H1 (cell line): ENCODE measurements around the gene OGFR. TPM values are rescaled to one million over a fixed set of nuclear protein-coding genes. Genes with fewer than 3 reads are reported as not detected.

Experiments
- CTCF ChIA-PET: fragments of 300-600 bp; sonication (Branson Sonifier 250); formaldehyde crosslinking; loops from one replicate; lab custom pipeline; 2021; ENCODE audit not compliant: partially characterized antibody; lab: Charles Lee
- POLR2A ChIA-PET: fragments of 300-600 bp; sonication (Branson Sonifier 250); formaldehyde crosslinking; loops from one replicate; lab custom pipeline; 2021; ENCODE audit warnings: inconsistent platforms; ENCODE audit not compliant: partially characterized antibody; lab: Charles Lee
- DNase-seq, 2 experiments: peaks; one replicate each; pipeline versions ENCODE4 v3.0.0 to v3.0.0-alpha.2; 2010 to 2022; ENCODE audit warnings: low spot score in 2 of 2, low read depth in 1 of 2, mixed read lengths in 1 of 2
- FAIRE-seq: peaks from 2 replicates; lab custom pipeline; 2011; peaks lifted over from hg19 to GRCh38; lab: Jason Lieb, UNC
- H2AFZ ChIP-seq: 2 replicates; pipeline ENCODE4 v1.8.1; 2012; ENCODE audit warnings: low read length, inconsistent platforms
- H2AK5ac ChIP-seq: 2 replicates; pipeline ENCODE4 v1.6.1; 2013; ENCODE audit warnings: low read depth, low read length
- H2BK120ac ChIP-seq: replicated peaks from 2 replicates; pipeline ENCODE3; 2013; ENCODE audit warnings: low read depth, low read length, inconsistent platforms
- H2BK12ac ChIP-seq: 2 replicates; pipeline ENCODE4 v1.6.1; 2013; ENCODE audit warnings: low read depth, low read length
- H2BK15ac ChIP-seq: 2 replicates; pipeline ENCODE4 v1.6.1; 2013; ENCODE audit warnings: low read length
- H2BK20ac ChIP-seq: 2 replicates; pipeline ENCODE4 v1.6.1; 2013; ENCODE audit warnings: low read length
- H2BK5ac ChIP-seq: 2 replicates; pipeline ENCODE4 v1.6.1; 2013; ENCODE audit warnings: low read depth, low read length
- H3K14ac ChIP-seq: 2 replicates; pipeline ENCODE4 v1.6.1; 2013; ENCODE audit warnings: inconsistent platforms; ENCODE audit not compliant: insufficient read length
- H3K18ac ChIP-seq: 2 replicates; pipeline ENCODE4 v1.6.1; 2013; ENCODE audit warnings: low read length; ENCODE audit errors: extremely low read depth
- H3K23ac ChIP-seq: 2 replicates; pipeline ENCODE4 v1.6.1; 2013; ENCODE audit warnings: inconsistent platforms; ENCODE audit not compliant: insufficient read length
- H3K23me2 ChIP-seq: 2 replicates; pipeline ENCODE4 v1.6.1; 2013; ENCODE audit warnings: low read depth, low read length
- H3K27ac ChIP-seq: 2 replicates; pipeline ENCODE4 v1.6.1; 2011; ENCODE audit warnings: low read depth, low read length, inconsistent platforms
- H3K27me3 ChIP-seq, 4 experiments: replicated peaks in 1 of 4; 1 replicate in 1 of 4; 2 replicates in 3 of 4; pipeline versions ENCODE4 v1.6.1 to v1.8.1; 2011 to 2013; ENCODE audit warnings: low read length in 3 of 4, mild to moderate bottlenecking in 3 of 4, inconsistent platforms in 2 of 4, mixed read lengths in 2 of 4, moderate library complexity in 1 of 4; ENCODE audit not compliant: control insufficient read depth in 3 of 4, insufficient read depth in 3 of 4; ENCODE audit errors: extremely low read depth in 1 of 4
- H3K36me3 ChIP-seq, 4 experiments: 2 replicates each; pipeline versions ENCODE4 v1.6.1 to v1.8.1; 2011 to 2013; ENCODE audit warnings: mild to moderate bottlenecking in 4 of 4, low read length in 3 of 4, moderate library complexity in 2 of 4, control low read depth in 1 of 4, inconsistent platforms in 1 of 4; ENCODE audit not compliant: insufficient read depth in 4 of 4, control insufficient read depth in 2 of 4
- H3K4ac ChIP-seq: replicated peaks from 2 replicates; pipeline ENCODE3; 2013; ENCODE audit warnings: low read length, low read depth, mixed read lengths, inconsistent platforms; ENCODE audit not compliant: insufficient read length
- H3K4me1 ChIP-seq, 4 experiments: replicated peaks in 1 of 4; 1 replicate in 1 of 4; 2 replicates in 3 of 4; pipeline versions ENCODE4 v1.6.1 to v1.8.1; 2011 to 2013; ENCODE audit warnings: low read length in 3 of 4, inconsistent platforms in 2 of 4, mixed read lengths in 1 of 4; ENCODE audit not compliant: insufficient read depth in 4 of 4, control insufficient read depth in 3 of 4
- H3K4me2 ChIP-seq, 2 experiments: 2 replicates each; pipeline versions ENCODE4 v1.6.1 to v1.8.1; 2011 to 2013; ENCODE audit warnings: low read depth in 2 of 2, low read length in 2 of 2, control low read depth in 1 of 2, inconsistent platforms in 1 of 2, mild to moderate bottlenecking in 1 of 2; ENCODE audit not compliant: insufficient read depth in 1 of 2
- H3K4me3 ChIP-seq, 4 experiments: fragments of 200-600, 300-600 bp in 1 of 4; sonication (generic), shearing (Covaris generic), sonication (Bioruptor Twin) in 1 of 4; 2 replicates each; pipeline versions ENCODE4 v1.5.1 to v1.8.1; 2011 to 2016; ENCODE audit warnings: low read length in 4 of 4, low read depth in 3 of 4, control low read depth in 2 of 4, inconsistent platforms in 2 of 4, mild to moderate bottlenecking in 2 of 4, mixed read lengths in 1 of 4, moderate library complexity in 1 of 4; ENCODE audit not compliant: insufficient read depth in 2 of 4; ENCODE audit errors: extremely low read depth in 1 of 4
- H3K56ac ChIP-seq: replicated peaks from 2 replicates; pipeline ENCODE3; 2013; ENCODE audit warnings: low read depth, mild to moderate bottlenecking, mixed read lengths, low read length, inconsistent platforms; ENCODE audit not compliant: insufficient read length
- H3K79me1 ChIP-seq: 2 replicates; pipeline ENCODE4 v1.6.1; 2013; ENCODE audit warnings: low read depth, low read length, control low read depth
- H3K79me2 ChIP-seq, 2 experiments: 2 replicates each; pipeline versions ENCODE4 v1.6.1 to v1.8.1; 2012 to 2013; ENCODE audit warnings: low read length in 2 of 2, mild to moderate bottlenecking in 2 of 2, inconsistent platforms in 1 of 2; ENCODE audit not compliant: insufficient read depth in 2 of 2, control insufficient read depth in 1 of 2
- H3K9ac ChIP-seq, 4 experiments: replicated peaks in 1 of 4; 1 replicate in 1 of 4; 2 replicates in 3 of 4; pipeline versions ENCODE4 v1.6.1 to v1.8.1; 2011 to 2013; ENCODE audit warnings: low read depth in 3 of 4, low read length in 3 of 4, control low read depth in 2 of 4, mild to moderate bottlenecking in 2 of 4, moderate library complexity in 2 of 4, inconsistent platforms in 1 of 4; ENCODE audit errors: extremely low read depth in 1 of 4
- H3K9me3 ChIP-seq, 2 experiments: 2 replicates each; pipeline versions ENCODE4 v1.6.1 to v1.8.1; 2012 to 2013; ENCODE audit warnings: mild to moderate bottlenecking in 2 of 2, moderate library complexity in 2 of 2, control low read depth in 1 of 2, inconsistent platforms in 1 of 2, low read depth in 1 of 2, low read length in 1 of 2, mixed read lengths in 1 of 2; ENCODE audit not compliant: insufficient read depth in 2 of 2
- H4K20me1 ChIP-seq, 2 experiments: replicated peaks in 1 of 2; 2 replicates each; pipeline versions ENCODE3 to v1.8.1; 2011 to 2013; ENCODE audit warnings: inconsistent platforms in 2 of 2, low read length in 2 of 2, mild to moderate bottlenecking in 1 of 2; ENCODE audit not compliant: insufficient read depth in 2 of 2, control insufficient read depth in 1 of 2
- H4K5ac ChIP-seq: 2 replicates; pipeline ENCODE4 v1.6.1; 2013; ENCODE audit warnings: low read length, low read depth, mixed read lengths, inconsistent platforms; ENCODE audit not compliant: insufficient read length
- H4K8ac ChIP-seq: 2 replicates; pipeline ENCODE4 v1.8.0; 2013; ENCODE audit warnings: mild to moderate bottlenecking, moderate library complexity, low read length, inconsistent platforms; ENCODE audit not compliant: insufficient read depth; ENCODE audit errors: extremely low read depth
- H4K91ac ChIP-seq: replicated peaks from 2 replicates; pipeline ENCODE3; 2013; ENCODE audit warnings: low read length, mixed read lengths, inconsistent platforms; ENCODE audit not compliant: insufficient read length
- ATF3 ChIP-seq: IDR thresholded peaks from 2 replicates; pipeline ENCODE4 v1.6.1; 2011; ENCODE audit warnings: low read depth, mild to moderate bottlenecking, low read length; ENCODE audit not compliant: insufficient read depth
- CEBPB ChIP-seq: IDR thresholded peaks from 2 replicates; pipeline ENCODE4 v1.6.1; 2012; ENCODE audit warnings: low read depth, low read length
- CREB1 ChIP-seq: IDR thresholded peaks from 2 replicates; pipeline ENCODE4 v1.6.1; 2012; ENCODE audit warnings: inconsistent platforms
- EGR1 ChIP-seq: IDR thresholded peaks from 2 replicates; pipeline ENCODE4 v1.6.1; 2011; ENCODE audit warnings: low read depth, low read length, borderline replicate concordance
- EP300 ChIP-seq, 2 experiments: IDR thresholded peaks; 1 replicate in 1 of 2; 2 replicates in 1 of 2; pipeline ENCODE4 v1.6.1; 2011 to 2012; ENCODE audit warnings: low read depth in 2 of 2, low read length in 2 of 2, mild to moderate bottlenecking in 2 of 2, borderline replicate concordance in 1 of 2, inconsistent platforms in 1 of 2, moderate library complexity in 1 of 2
- KDM4A ChIP-seq: IDR thresholded peaks from one replicate; pipeline ENCODE4 v1.7.1; 2012; ENCODE audit warnings: low read depth, mild to moderate bottlenecking, moderate library complexity, low read length, inconsistent platforms; ENCODE audit not compliant: severe bottlenecking
- NANOG ChIP-seq: IDR thresholded peaks from 2 replicates; pipeline ENCODE4 v1.6.1; 2011; ENCODE audit warnings: low read length, low read depth, mild to moderate bottlenecking, inconsistent platforms; ENCODE audit not compliant: insufficient read depth, poor library complexity, severe bottlenecking
- SP1 ChIP-seq: IDR thresholded peaks from 2 replicates; pipeline ENCODE4 v1.6.1; 2011; ENCODE audit warnings: low read depth, low read length
- TEAD4 ChIP-seq: IDR thresholded peaks from 2 replicates; pipeline ENCODE4 v1.6.1; 2012; ENCODE audit warnings: low read depth, low read length, inconsistent platforms, mixed read lengths
- WGBS, 2 experiments: shearing (Covaris generic) in 1 of 2; methylation state at CpG; one replicate each; pipeline versions ENCODE4 v1.1.6 to v1.1.7; 2013 to 2015; ENCODE audit warnings: low lambda C conversion rate in 2 of 2, mixed read lengths in 2 of 2, inconsistent platforms in 1 of 2, low coverage in 1 of 2, missing lambda C conversion rate in 1 of 2; ENCODE audit not compliant: insufficient replicate concordance in 2 of 2, insufficient coverage in 1 of 2, insufficient read length in 1 of 2; ENCODE audit errors: extremely low coverage in 1 of 2, missing lambda C conversion rate in 1 of 2; 5-methylcytosine and 5-hydroxymethylcytosine counted together
- polyA plus RNA-seq, 7 experiments: library from polyadenylated mRNA; depleted of rRNA in 3 of 7; stranded (reverse) in 5 of 7; unstranded in 2 of 7; fragments of >200 nt in 5 of 7; fragments of 200-250 nt in 2 of 7; gene quantifications; 1 replicate in 5 of 7; 2 replicates in 1 of 7; 4 replicates in 1 of 7; pipeline versions ENCODE4 v1.2.1 to v1.2.3, GENCODE V29; 2011 to 2013; ENCODE audit warnings: missing spikeins in 2 of 7, mixed read lengths in 2 of 7
- total RNA-seq: library from RNA; stranded (reverse); fragmentation: NEBNext Ultra II Directional; extraction: Animal tissue kit (Norgen Biotek cat#: 25700); gene quantifications from 2 replicates; pipeline ENCODE4 v1.2.1, GENCODE V29; 2021

The OGFR gene
- total and polyA plus RNA-seq, 2 of the 8 experiments (the other 6 are each of a cell fraction or from before 2014, with no cell fraction given), result 13.9 to 25.1 TPM

DNA sequence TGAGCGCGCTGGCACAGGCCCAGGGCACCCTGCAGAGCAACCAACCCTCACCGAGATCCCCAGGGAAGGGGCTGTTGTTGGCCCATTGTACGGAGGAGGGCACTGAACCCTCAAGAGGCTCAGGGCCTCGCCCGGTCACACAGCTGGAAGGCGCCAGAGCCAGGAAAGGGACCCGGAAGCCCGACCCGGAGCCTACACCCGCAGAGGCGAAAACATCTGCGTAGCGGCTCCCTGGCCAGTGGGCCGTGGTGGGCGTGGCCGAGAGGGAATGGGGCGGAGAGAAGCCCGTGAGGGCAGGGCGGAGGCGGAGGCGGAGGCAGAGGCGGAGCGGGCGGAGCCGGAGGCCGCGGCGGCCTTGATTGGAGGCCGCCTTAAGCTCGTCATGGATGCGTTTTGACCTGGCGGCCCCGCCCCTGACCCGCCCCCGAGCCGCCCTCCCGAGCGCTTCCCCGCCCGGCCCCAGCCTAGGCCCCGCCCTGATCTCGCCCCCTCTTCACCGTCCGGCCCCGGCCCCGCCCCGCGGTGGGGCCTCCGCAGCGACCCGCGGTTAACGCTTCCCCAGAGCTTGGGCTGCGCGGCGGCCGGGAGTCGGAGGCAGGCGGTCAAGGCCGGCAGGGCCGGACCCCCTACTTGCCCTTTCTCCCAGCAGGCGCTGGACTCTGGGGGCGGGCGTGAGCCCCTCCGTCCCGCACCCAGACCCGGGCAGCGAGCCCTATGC is 10.5 kb upstream of the OGFR start:
- H3K27me3 ChIP-seq, result peaks cover 0 to 18% (median 11%) of the 10 kb centered on the region in 4 experiments; a peak in 5 of 7 replicates
- no peak overlapping the region for H3K14ac ChIP-seq
- H4K20me1 ChIP-seq, result peaks cover 0 to 10% of the 10 kb centered on the region in 2 experiments
- H2BK5ac ChIP-seq, result peak overlapping the region; percentile 60; the same call in 1 of the 2 replicates
- H2BK20ac ChIP-seq, result peak overlapping the region; percentile 80; the same call in 1 of the 2 replicates
- H2BK15ac ChIP-seq, result 0 out of 2 replicates have a peak overlapping the region, but pooled peaks have one; percentile 53
- peak overlapping the region; percentile 84 to 85 for H3K4me2 ChIP-seq
- no peaks in the 10 kb centered on the region for H3K79me2 ChIP-seq
- DNase-seq, result peak; percentile 86 to 98
- H2BK12ac ChIP-seq, result peak overlapping the region; percentile 75; the same call in 1 of the 2 replicates
- H2AK5ac ChIP-seq, result peak overlapping the region; percentile 54; the same call in 1 of the 2 replicates
- peaks cover 0 to 11% (median 6%) of the 10 kb centered on the region in 4 experiments; a peak in 4 of 7 replicates for H3K4me1 ChIP-seq
- H2BK120ac ChIP-seq, result peak overlapping the region; percentile 54
- H3K9me3 ChIP-seq, result no peaks in the 10 kb centered on the region
- ChIA-PET POLR2A (interaction anchor here (0.8 to 1.9 kb wide), 3 partner anchors 22 to 152 kb away, joined by 3 to 10 read pairs (median 4); partner anchors contain the start of genes COL9A3 and SLCO4A1), CTCF (interaction anchor here (1.0 to 6.2 kb wide), 9 partner anchors 11 to 126 kb away, joined by 3 to 37 read pairs (median 5); partner anchors contain the start of gene NTSR1)
- 5% methylated on average over 34 of the region's 69 CpGs; no CpG with 5 or more reads in 1 of the 2 experiments for WGBS, 2 experiments
- H3K27ac ChIP-seq, result no peak overlapping the region
- peak overlapping the region; percentile 59; the same call in 1 of the 2 replicates for H4K8ac ChIP-seq
- H2AFZ ChIP-seq, result peak overlapping the region; percentile 70; the same call in 1 of the 2 replicates
- H3K36me3 ChIP-seq, result peaks cover 0 to 8% (median 5%) of the 10 kb centered on the region in 4 experiments; a peak in 4 of 8 replicates
- H3K4ac ChIP-seq, result peak overlapping the region; percentile 78
- peak overlapping the region; percentile 71 for H4K5ac ChIP-seq
- peak overlapping the region; percentile 32; the same call in 1 of the 2 replicates for H3K18ac ChIP-seq
- FAIRE-seq, result no peak
- no peaks in the 10 kb centered on the region for H3K79me1 ChIP-seq
- H4K91ac ChIP-seq, result peak overlapping the region; percentile 95
- H3K56ac ChIP-seq, result no peak overlapping the region
- H3K9ac ChIP-seq, result no peak overlapping the region; a peak in 1 of 7 replicates
- H3K23ac ChIP-seq, result no peak overlapping the region
- H3K23me2 ChIP-seq, result peaks cover 7% of the 10 kb centered on the region; the same call in 1 of the 2 replicates
- H3K4me3 ChIP-seq, result peak overlapping the region; percentile 21 to 65 (median 46); a peak in 7 of 8 replicates
- no peak for TF ChIP-seq NANOG
- TF ChIP-seq EGR1, result peak; percentile 51; the same call in 1 of the 2 replicates
- no peak for TF ChIP-seq EP300 (IDR thresholded peaks at IDR 0.05; ENCODE audit: borderline replicate concordance in 1 of 2, low read depth in 2 of 2, low read length in 2 of 2)
- TF ChIP-seq ATF3, result no peak
- TF ChIP-seq TEAD4, result no peak
- peak; percentile 56 for TF ChIP-seq KDM4A
- no peak for TF ChIP-seq CEBPB
- TF ChIP-seq CREB1, result no peak
- TF ChIP-seq SP1, result peak; percentile 83
